Tibial nerve (tissue), 4 donors: ENCODE data around the gene MELK.

Experiments used
- CTCF ChIP-seq, 5 experiments: fragments of 200-600 bp in 3 of 5; fragments of 450-650 bp in 2 of 5; sonication (generic) in 3 of 5; IDR thresholded peaks; one replicate each; pipeline ENCODE4 v1.5.1; 2016 to 2019; ENCODE audit warnings: antibody characterized with exemption in 5 of 5, mild to moderate bottlenecking in 3 of 5, moderate library complexity in 2 of 5
- EP300 ChIP-seq, 2 donors: sonication (generic); formaldehyde crosslinking; IDR thresholded peaks; one replicate each; pipeline ENCODE4 v1.6.1; 2017; ENCODE audit warnings: antibody characterized with exemption in 2 of 2, mild to moderate bottlenecking in 1 of 2
- POLR2A ChIP-seq, 2 donors: fragments of 450-650 bp; IDR thresholded peaks; one replicate each; pipeline ENCODE4 v1.6.1; 2017; ENCODE audit warnings: antibody characterized with exemption in 2 of 2, mild to moderate bottlenecking in 2 of 2, moderate library complexity in 2 of 2

- TF ChIP-seq CTCF (IDR thresholded peaks at IDR 0.05) (no peak), EP300 (IDR thresholded peaks at IDR 0.05) (peak; percentile 61 to 86), POLR2A (IDR thresholded peaks at IDR 0.05) (no peak)
Observed at GRCh38 chr9:36543916-36544315, 28.8 kb upstream of the MELK start.
